H1 (cell line): ENCODE results near the gene LRRC2. TPM values are rescaled to one million over a fixed set of nuclear protein-coding genes. Genes with fewer than 3 reads are reported as not detected.
A peak's percentile ranks its signal among the peaks of the same experiment; 100 is the strongest.

ENCODE experiments used
- CTCF ChIA-PET: fragments of 300-600 bp; sonication (Branson Sonifier 250); formaldehyde crosslinking; loops from one replicate; lab custom pipeline; 2021; ENCODE audit not compliant: partially characterized antibody; lab: Charles Lee
- POLR2A ChIA-PET: fragments of 300-600 bp; sonication (Branson Sonifier 250); formaldehyde crosslinking; loops from one replicate; lab custom pipeline; 2021; ENCODE audit warnings: inconsistent platforms; ENCODE audit not compliant: partially characterized antibody; lab: Charles Lee
- DNase-seq, 2 experiments: peaks; one replicate each; pipeline versions ENCODE4 v3.0.0 to v3.0.0-alpha.2; 2010 to 2022; ENCODE audit warnings: low spot score in 2 of 2, low read depth in 1 of 2, mixed read lengths in 1 of 2
- FAIRE-seq: peaks from 2 replicates; lab custom pipeline; 2011; peaks lifted over from hg19 to GRCh38; lab: Jason Lieb, UNC
- H2AFZ ChIP-seq: 2 replicates; pipeline ENCODE4 v1.8.1; 2012; ENCODE audit warnings: low read length, inconsistent platforms
- H2AK5ac ChIP-seq: 2 replicates; pipeline ENCODE4 v1.6.1; 2013; ENCODE audit warnings: low read depth, low read length
- H2BK120ac ChIP-seq: replicated peaks from 2 replicates; pipeline ENCODE3; 2013; ENCODE audit warnings: low read depth, low read length, inconsistent platforms
- H2BK12ac ChIP-seq: 2 replicates; pipeline ENCODE4 v1.6.1; 2013; ENCODE audit warnings: low read depth, low read length
- H2BK15ac ChIP-seq: 2 replicates; pipeline ENCODE4 v1.6.1; 2013; ENCODE audit warnings: low read length
- H2BK20ac ChIP-seq: 2 replicates; pipeline ENCODE4 v1.6.1; 2013; ENCODE audit warnings: low read length
- H2BK5ac ChIP-seq: 2 replicates; pipeline ENCODE4 v1.6.1; 2013; ENCODE audit warnings: low read depth, low read length
- H3K14ac ChIP-seq: 2 replicates; pipeline ENCODE4 v1.6.1; 2013; ENCODE audit warnings: inconsistent platforms; ENCODE audit not compliant: insufficient read length
- H3K18ac ChIP-seq: 2 replicates; pipeline ENCODE4 v1.6.1; 2013; ENCODE audit warnings: low read length; ENCODE audit errors: extremely low read depth
- H3K23ac ChIP-seq: 2 replicates; pipeline ENCODE4 v1.6.1; 2013; ENCODE audit warnings: inconsistent platforms; ENCODE audit not compliant: insufficient read length
- H3K23me2 ChIP-seq: 2 replicates; pipeline ENCODE4 v1.6.1; 2013; ENCODE audit warnings: low read depth, low read length
- H3K27ac ChIP-seq: 2 replicates; pipeline ENCODE4 v1.6.1; 2011; ENCODE audit warnings: low read depth, low read length, inconsistent platforms
- H3K27me3 ChIP-seq, 4 experiments: replicated peaks in 1 of 4; 1 replicate in 1 of 4; 2 replicates in 3 of 4; pipeline versions ENCODE4 v1.6.1 to v1.8.1; 2011 to 2013; ENCODE audit warnings: low read length in 3 of 4, mild to moderate bottlenecking in 3 of 4, inconsistent platforms in 2 of 4, mixed read lengths in 2 of 4, moderate library complexity in 1 of 4; ENCODE audit not compliant: control insufficient read depth in 3 of 4, insufficient read depth in 3 of 4; ENCODE audit errors: extremely low read depth in 1 of 4
- H3K36me3 ChIP-seq, 4 experiments: 2 replicates each; pipeline versions ENCODE4 v1.6.1 to v1.8.1; 2011 to 2013; ENCODE audit warnings: mild to moderate bottlenecking in 4 of 4, low read length in 3 of 4, moderate library complexity in 2 of 4, control low read depth in 1 of 4, inconsistent platforms in 1 of 4; ENCODE audit not compliant: insufficient read depth in 4 of 4, control insufficient read depth in 2 of 4
- H3K4ac ChIP-seq: replicated peaks from 2 replicates; pipeline ENCODE3; 2013; ENCODE audit warnings: low read length, low read depth, mixed read lengths, inconsistent platforms; ENCODE audit not compliant: insufficient read length
- H3K4me1 ChIP-seq, 4 experiments: replicated peaks in 1 of 4; 1 replicate in 1 of 4; 2 replicates in 3 of 4; pipeline versions ENCODE4 v1.6.1 to v1.8.1; 2011 to 2013; ENCODE audit warnings: low read length in 3 of 4, inconsistent platforms in 2 of 4, mixed read lengths in 1 of 4; ENCODE audit not compliant: insufficient read depth in 4 of 4, control insufficient read depth in 3 of 4
- H3K4me2 ChIP-seq, 2 experiments: 2 replicates each; pipeline versions ENCODE4 v1.6.1 to v1.8.1; 2011 to 2013; ENCODE audit warnings: low read depth in 2 of 2, low read length in 2 of 2, control low read depth in 1 of 2, inconsistent platforms in 1 of 2, mild to moderate bottlenecking in 1 of 2; ENCODE audit not compliant: insufficient read depth in 1 of 2
- H3K4me3 ChIP-seq, 4 experiments: fragments of 200-600, 300-600 bp in 1 of 4; sonication (generic), shearing (Covaris generic), sonication (Bioruptor Twin) in 1 of 4; 2 replicates each; pipeline versions ENCODE4 v1.5.1 to v1.8.1; 2011 to 2016; ENCODE audit warnings: low read length in 4 of 4, low read depth in 3 of 4, control low read depth in 2 of 4, inconsistent platforms in 2 of 4, mild to moderate bottlenecking in 2 of 4, mixed read lengths in 1 of 4, moderate library complexity in 1 of 4; ENCODE audit not compliant: insufficient read depth in 2 of 4; ENCODE audit errors: extremely low read depth in 1 of 4
- H3K56ac ChIP-seq: replicated peaks from 2 replicates; pipeline ENCODE3; 2013; ENCODE audit warnings: low read depth, mild to moderate bottlenecking, mixed read lengths, low read length, inconsistent platforms; ENCODE audit not compliant: insufficient read length
- H3K79me1 ChIP-seq: 2 replicates; pipeline ENCODE4 v1.6.1; 2013; ENCODE audit warnings: low read depth, low read length, control low read depth
- H3K79me2 ChIP-seq, 2 experiments: 2 replicates each; pipeline versions ENCODE4 v1.6.1 to v1.8.1; 2012 to 2013; ENCODE audit warnings: low read length in 2 of 2, mild to moderate bottlenecking in 2 of 2, inconsistent platforms in 1 of 2; ENCODE audit not compliant: insufficient read depth in 2 of 2, control insufficient read depth in 1 of 2
- H3K9ac ChIP-seq, 4 experiments: replicated peaks in 1 of 4; 1 replicate in 1 of 4; 2 replicates in 3 of 4; pipeline versions ENCODE4 v1.6.1 to v1.8.1; 2011 to 2013; ENCODE audit warnings: low read depth in 3 of 4, low read length in 3 of 4, control low read depth in 2 of 4, mild to moderate bottlenecking in 2 of 4, moderate library complexity in 2 of 4, inconsistent platforms in 1 of 4; ENCODE audit errors: extremely low read depth in 1 of 4
- H3K9me3 ChIP-seq, 2 experiments: 2 replicates each; pipeline versions ENCODE4 v1.6.1 to v1.8.1; 2012 to 2013; ENCODE audit warnings: mild to moderate bottlenecking in 2 of 2, moderate library complexity in 2 of 2, control low read depth in 1 of 2, inconsistent platforms in 1 of 2, low read depth in 1 of 2, low read length in 1 of 2, mixed read lengths in 1 of 2; ENCODE audit not compliant: insufficient read depth in 2 of 2
- H4K20me1 ChIP-seq, 2 experiments: replicated peaks in 1 of 2; 2 replicates each; pipeline versions ENCODE3 to v1.8.1; 2011 to 2013; ENCODE audit warnings: inconsistent platforms in 2 of 2, low read length in 2 of 2, mild to moderate bottlenecking in 1 of 2; ENCODE audit not compliant: insufficient read depth in 2 of 2, control insufficient read depth in 1 of 2
- H4K5ac ChIP-seq: 2 replicates; pipeline ENCODE4 v1.6.1; 2013; ENCODE audit warnings: low read length, low read depth, mixed read lengths, inconsistent platforms; ENCODE audit not compliant: insufficient read length
- H4K8ac ChIP-seq: 2 replicates; pipeline ENCODE4 v1.8.0; 2013; ENCODE audit warnings: mild to moderate bottlenecking, moderate library complexity, low read length, inconsistent platforms; ENCODE audit not compliant: insufficient read depth; ENCODE audit errors: extremely low read depth
- H4K91ac ChIP-seq: replicated peaks from 2 replicates; pipeline ENCODE3; 2013; ENCODE audit warnings: low read length, mixed read lengths, inconsistent platforms; ENCODE audit not compliant: insufficient read length
- BCL11A ChIP-seq, 2 experiments: IDR thresholded peaks; one replicate each; pipeline ENCODE4 v1.6.1; 2011; ENCODE audit warnings: low read depth in 2 of 2, low read length in 2 of 2, mild to moderate bottlenecking in 2 of 2
- E2F6 ChIP-seq: IDR thresholded peaks from 2 replicates; pipeline ENCODE4 v1.6.1; 2012; ENCODE audit warnings: inconsistent platforms
- WGBS, 2 experiments: shearing (Covaris generic) in 1 of 2; methylation state at CpG; one replicate each; pipeline versions ENCODE4 v1.1.6 to v1.1.7; 2013 to 2015; ENCODE audit warnings: low lambda C conversion rate in 2 of 2, mixed read lengths in 2 of 2, inconsistent platforms in 1 of 2, low coverage in 1 of 2, missing lambda C conversion rate in 1 of 2; ENCODE audit not compliant: insufficient replicate concordance in 2 of 2, insufficient coverage in 1 of 2, insufficient read length in 1 of 2; ENCODE audit errors: extremely low coverage in 1 of 2, missing lambda C conversion rate in 1 of 2; 5-methylcytosine and 5-hydroxymethylcytosine counted together
- polyA plus RNA-seq, 7 experiments: library from polyadenylated mRNA; depleted of rRNA in 3 of 7; stranded (reverse) in 5 of 7; unstranded in 2 of 7; fragments of >200 nt in 5 of 7; fragments of 200-250 nt in 2 of 7; gene quantifications; 1 replicate in 5 of 7; 2 replicates in 1 of 7; 4 replicates in 1 of 7; pipeline versions ENCODE4 v1.2.1 to v1.2.3, GENCODE V29; 2011 to 2013; ENCODE audit warnings: missing spikeins in 2 of 7, mixed read lengths in 2 of 7
- total RNA-seq: library from RNA; stranded (reverse); fragmentation: NEBNext Ultra II Directional; extraction: Animal tissue kit (Norgen Biotek cat#: 25700); gene quantifications from 2 replicates; pipeline ENCODE4 v1.2.1, GENCODE V29; 2021

Gene LRRC2
- total and polyA plus RNA-seq, 2 of the 8 experiments (the other 6 are each of a cell fraction or from before 2014, with no cell fraction given): 1.4 to 6.4 TPM

- H3K9ac ChIP-seq: no peak overlapping the region
- peak overlapping the region; percentile 27 for H3K4ac ChIP-seq
- H4K5ac ChIP-seq: peak overlapping the region; percentile 4
- no peaks in the 10 kb centered on the region for H3K79me1 ChIP-seq
- no peak overlapping the region for H2AFZ ChIP-seq
- H3K56ac ChIP-seq: no peak overlapping the region
- no peaks in the 10 kb centered on the region for H3K27me3 ChIP-seq
- no peaks in the 10 kb centered on the region for H3K79me2 ChIP-seq
- no peak overlapping the region for H2BK120ac ChIP-seq
- FAIRE-seq: no peak
- no peak for DNase-seq
- H2AK5ac ChIP-seq: no peak overlapping the region
- TF ChIP-seq E2F6: 0 out of 2 replicates have a peak, but pooled peaks have one; percentile 22
- TF ChIP-seq BCL11A (IDR thresholded peaks at IDR 0.05; ENCODE audit: low read depth in 2 of 2, low read length in 2 of 2): no peak
- no peak overlapping the region for H3K4me3 ChIP-seq
- H2BK15ac ChIP-seq: peak overlapping the region; percentile 32; the same call in 1 of the 2 replicates
- 92% methylated on average over 5 of the region's 5 CpGs; no CpG with 5 or more reads in 1 of the 2 experiments for WGBS, 2 experiments
- no peak overlapping the region for H3K14ac ChIP-seq
- no peak overlapping the region for H3K23ac ChIP-seq
- peaks cover 14 to 21% (median 18%) of the 10 kb centered on the region in 4 experiments for H3K4me1 ChIP-seq
- H2BK12ac ChIP-seq: peak overlapping the region; percentile 82; the same call in 1 of the 2 replicates
- no peak overlapping the region for H4K8ac ChIP-seq
- H3K23me2 ChIP-seq: no peaks in the 10 kb centered on the region
- H2BK5ac ChIP-seq: peak overlapping the region; percentile 82; the same call in 1 of the 2 replicates
- H4K20me1 ChIP-seq: no peaks in the 10 kb centered on the region
- POLR2A ChIA-PET: interaction anchor here (0.9 to 2.5 kb wide), 12 partner anchors 10 to 53 kb away, joined by 3 to 11 read pairs (median 4); partner anchors contain the start of gene RTP3
- peak overlapping the region; percentile 88; the same call in 1 of the 2 replicates for H2BK20ac ChIP-seq
- H3K4me2 ChIP-seq: no peak overlapping the region
- no peaks in the 10 kb centered on the region for H3K36me3 ChIP-seq
- no peaks in the 10 kb centered on the region for H3K9me3 ChIP-seq
- 0 out of 2 replicates have a peak overlapping the region, but pooled peaks have one; percentile 5 for H3K27ac ChIP-seq
- peak overlapping the region; percentile 45 for H4K91ac ChIP-seq
- H3K18ac ChIP-seq: peak overlapping the region; percentile 65
- CTCF ChIA-PET: interaction anchor here (0.7 to 2.9 kb wide), 7 partner anchors 8 to 54 kb away, joined by 3 to 19 read pairs (median 5); no protein-coding TSS in a partner anchor
Observed at GRCh38 chr3:46542801-46543201, 23.3 kb downstream of the LRRC2 start.
